ENCODE results near the gene BLCAP. TPM values are rescaled to one million over a fixed set of nuclear protein-coding genes. Genes with fewer than 3 reads are reported as not detected.
A peak's percentile ranks its signal among the peaks of the same experiment; 100 is the strongest.

Gene BLCAP
- total RNA-seq, 1 experiment from 2014 or later, result 129 TPM

- H3K36me3 ChIP-seq (ENCODE audit: control insufficient read depth, insufficient read depth, low read length), result no peaks in the 10 kb centered on the region
- CTCF ChIA-PET, result interaction anchor here (0.5 kb wide), 1 partner anchor 495 kb away, joined by 5 read pairs; no protein-coding TSS in a partner anchor
- H3K4me3 ChIP-seq (ENCODE audit: low read depth, low read length), result no peak overlapping the region
- POLR2A ChIA-PET, result no interaction called here
- Mint-ChIP-seq H3K4me3 (ENCODE audit: unreplicated experiment) (no peak overlapping the region), H3K27ac (ENCODE audit: unreplicated experiment) (no peak overlapping the region), H3K4me1 (ENCODE audit: low read depth, unreplicated experiment) (no peaks in the 10 kb centered on the region), H3K9me3 (ENCODE audit: unreplicated experiment) (no peaks in the 10 kb centered on the region), H3K27me3 (ENCODE audit: insufficient read depth, unreplicated experiment) (no peaks in the 10 kb centered on the region), H3K36me3 (ENCODE audit: insufficient read depth, unreplicated experiment) (no peaks in the 10 kb centered on the region)
- no peaks in the 10 kb centered on the region for H3K4me1 ChIP-seq
- intact Hi-C loops (cut with micrococcal nuclease; ENCODE audit: unreplicated experiment), result no loop called here
- DNase-seq, result no peak
- BruUV-seq (replicated peaks), result no TSS peak
- no peaks in the 10 kb centered on the region for H3K9me3 ChIP-seq
- no peak for TF ChIP-seq CTCF (IDR thresholded peaks at IDR 0.05; ENCODE audit: insufficient read depth in 1 of 2, low read depth in 1 of 2, low read length in 1 of 2, severe bottlenecking in 1 of 2, unreplicated experiment in 1 of 2)
- H3K27me3 ChIP-seq (replicated peaks; ENCODE audit: control insufficient read depth, insufficient read depth, low read length), result no peaks in the 10 kb centered on the region
Measured at GRCh38 chr20:37498066-37498665, 29.5 kb downstream of the BLCAP start.

- no TSS peak for BruUV-seq (replicated peaks)
- Histone ChIP-seq H3K36me3 (ENCODE audit: control insufficient read depth, insufficient read depth, low read length) (no peaks in the 10 kb centered on the region), H3K9me3 (no peaks in the 10 kb centered on the region), H3K4me3 (ENCODE audit: low read depth, low read length) (no peak overlapping the region), H3K27me3 (replicated peaks; ENCODE audit: control insufficient read depth, insufficient read depth, low read length) (no peaks in the 10 kb centered on the region), H3K4me1 (no peaks in the 10 kb centered on the region)
- Mint-ChIP-seq H3K4me1 (ENCODE audit: low read depth, unreplicated experiment) (no peaks in the 10 kb centered on the region), H3K27ac (ENCODE audit: unreplicated experiment) (no peak overlapping the region), H3K9me3 (ENCODE audit: unreplicated experiment) (no peaks in the 10 kb centered on the region), H3K36me3 (ENCODE audit: insufficient read depth, unreplicated experiment) (no peaks in the 10 kb centered on the region), H3K27me3 (ENCODE audit: insufficient read depth, unreplicated experiment) (no peaks in the 10 kb centered on the region), H3K4me3 (ENCODE audit: unreplicated experiment) (no peak overlapping the region)
- peak in 1 of 2 experiments; percentile 30 for DNase-seq
- intact Hi-C loops (cut with micrococcal nuclease; ENCODE audit: unreplicated experiment), result no loop called here
- TF ChIP-seq CTCF (IDR thresholded peaks at IDR 0.05; ENCODE audit: insufficient read depth in 1 of 2, low read depth in 1 of 2, low read length in 1 of 2, severe bottlenecking in 1 of 2, unreplicated experiment in 1 of 2), result no peak
- POLR2A ChIA-PET, result no interaction called here
- CTCF ChIA-PET, result interaction anchor here (0.9 to 1.2 kb wide), 3 partner anchors 12 to 303 kb away, joined by 3 read pairs; no protein-coding TSS in a partner anchor
Measured at GRCh38 chr20:37494796-37495195, 32.9 kb downstream of the BLCAP start.

GRCh38 chr20:37494301-37494700 is 33.4 kb downstream of the BLCAP start:
- no peak overlapping the region for H3K4me3 Mint-ChIP-seq (ENCODE audit: unreplicated experiment)
- no TSS peak for BruUV-seq (replicated peaks)
- POLR2A ChIA-PET, result no interaction called here

More at GRCh38 chr20:37494301-37494700, 33.4 kb downstream of the BLCAP start:
- H3K4me3 ChIP-seq (ENCODE audit: low read depth, low read length), result no peak overlapping the region
- no peaks in the 10 kb centered on the region for H3K27me3 ChIP-seq (replicated peaks; ENCODE audit: control insufficient read depth, insufficient read depth, low read length)
- H3K9me3 ChIP-seq, result no peaks in the 10 kb centered on the region
- Mint-ChIP-seq H3K9me3 (ENCODE audit: unreplicated experiment) (no peaks in the 10 kb centered on the region), H3K4me1 (ENCODE audit: low read depth, unreplicated experiment) (no peaks in the 10 kb centered on the region), H3K27me3 (ENCODE audit: insufficient read depth, unreplicated experiment) (no peaks in the 10 kb centered on the region), H3K36me3 (ENCODE audit: insufficient read depth, unreplicated experiment) (no peaks in the 10 kb centered on the region), H3K27ac (ENCODE audit: unreplicated experiment) (no peak overlapping the region)
- intact Hi-C loops (cut with micrococcal nuclease; ENCODE audit: unreplicated experiment), result no loop called here
- no peaks in the 10 kb centered on the region for H3K4me1 ChIP-seq
- no peak for TF ChIP-seq CTCF (IDR thresholded peaks at IDR 0.05; ENCODE audit: insufficient read depth in 1 of 2, low read depth in 1 of 2, low read length in 1 of 2, severe bottlenecking in 1 of 2, unreplicated experiment in 1 of 2)
- CTCF ChIA-PET, result interaction anchor here (0.9 to 1.2 kb wide), 3 partner anchors 12 to 302 kb away, joined by 3 read pairs; no protein-coding TSS in a partner anchor
- peak in 1 of 2 experiments; percentile 31 for DNase-seq
- no peaks in the 10 kb centered on the region for H3K36me3 ChIP-seq (ENCODE audit: control insufficient read depth, insufficient read depth, low read length)

Data from Caco-2 (cell line).